Stimulated activated memory B cell treated with anti-CD40 and anti-IgM and Interleukin-4, amounts not matched to agents 10 μg/mL and 1 μg/mL and 100 μg/mL, for 72 hours (primary cell): ENCODE data around the gene EEF1AKMT2.

Experiments
- ATAC-seq: fragments of 150-1000 bp; cut with Tn5 transposase; 2 replicates; pipeline ENCODE4 v1.10.0; 2021
- H3K27ac Mint-ChIP-seq: one replicate; pipeline ENCODE4 v1.8.0; 2022; ENCODE audit warnings: mild to moderate bottlenecking, mixed read lengths
- H3K27me3 Mint-ChIP-seq: one replicate; pipeline ENCODE4 v1.8.0; 2022; ENCODE audit warnings: mixed read lengths
- H3K36me3 Mint-ChIP-seq: one replicate; pipeline ENCODE4 v1.8.0; 2022; ENCODE audit warnings: mixed read lengths
- H3K4me1 Mint-ChIP-seq: one replicate; pipeline ENCODE4 v1.8.0; 2022; ENCODE audit warnings: mixed read lengths
- H3K4me3 Mint-ChIP-seq: one replicate; pipeline ENCODE4 v1.8.0; 2022; ENCODE audit warnings: mild to moderate bottlenecking, moderate library complexity, mixed read lengths
- H3K9me3 Mint-ChIP-seq: one replicate; pipeline ENCODE4 v1.8.0; 2022; ENCODE audit warnings: mixed read lengths

Gene EEF1AKMT2

DNA sequence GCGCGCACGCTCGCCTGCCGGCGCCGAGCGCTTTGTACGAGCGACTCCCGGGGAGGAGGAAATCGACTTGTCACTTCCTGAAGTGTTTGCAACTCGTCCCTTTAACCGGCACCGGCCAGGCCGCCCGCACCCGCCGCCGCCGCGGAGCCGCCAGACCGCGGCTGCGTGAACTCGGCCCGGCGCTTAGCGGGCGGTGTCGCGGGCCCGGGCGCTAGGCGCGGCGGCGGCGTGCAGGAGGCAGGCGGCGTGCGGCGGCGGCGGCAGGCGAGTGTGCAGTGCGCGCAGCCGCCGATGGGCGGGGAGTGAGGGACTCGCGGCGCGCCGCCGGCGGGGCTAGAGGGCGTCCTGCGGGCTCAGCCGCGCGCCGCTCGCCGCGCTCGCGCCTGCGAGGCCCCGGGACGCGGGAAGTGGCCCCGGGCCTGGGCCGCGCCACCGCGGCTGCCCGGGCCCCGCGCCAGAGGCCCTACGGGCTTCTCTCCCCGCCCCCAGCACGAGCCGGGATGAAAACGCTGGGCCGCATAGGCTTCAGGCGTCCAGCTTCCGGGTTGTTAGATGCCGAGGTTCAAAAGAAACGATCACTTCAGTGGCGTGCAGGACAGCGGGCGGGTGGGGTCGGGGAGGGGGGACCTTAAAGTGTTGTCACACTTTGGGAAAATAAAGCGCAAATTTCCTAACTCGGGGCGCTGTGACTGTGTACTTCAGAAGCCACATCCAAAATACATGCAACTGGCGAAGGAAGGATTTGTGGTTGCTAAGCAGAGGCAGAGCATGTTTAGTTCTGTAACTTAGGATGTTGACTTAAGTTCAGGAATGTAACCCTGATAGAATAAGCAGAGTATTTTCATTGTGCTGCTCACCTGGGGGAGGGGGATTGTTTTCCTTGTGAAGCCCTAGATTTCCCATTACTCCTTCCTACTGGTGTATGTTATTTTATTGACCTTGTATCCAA, 47.3 kb downstream of the EEF1AKMT2 start, which contains the start of gene FAM53B:
Gene FAM53B, minus strand, starts transcription at position 277 of the 949 bp plus-strand sequence. CDS start 37,665 bp downstream, outside the sequence.
- no peaks in the 10 kb centered on the region for H3K27me3 Mint-ChIP-seq
- no peaks in the 10 kb centered on the region for H3K9me3 Mint-ChIP-seq
- peak within 1 kb of the TSS; percentile 100 for H3K4me3 Mint-ChIP-seq
- H3K4me1 Mint-ChIP-seq = peaks cover 42% of the 10 kb centered on the region
- peak within 1 kb of the TSS; percentile 98 for H3K27ac Mint-ChIP-seq
- peaks cover 8% of the 10 kb centered on the region for H3K36me3 Mint-ChIP-seq
- peak; percentile 85 for ATAC-seq

DNA sequence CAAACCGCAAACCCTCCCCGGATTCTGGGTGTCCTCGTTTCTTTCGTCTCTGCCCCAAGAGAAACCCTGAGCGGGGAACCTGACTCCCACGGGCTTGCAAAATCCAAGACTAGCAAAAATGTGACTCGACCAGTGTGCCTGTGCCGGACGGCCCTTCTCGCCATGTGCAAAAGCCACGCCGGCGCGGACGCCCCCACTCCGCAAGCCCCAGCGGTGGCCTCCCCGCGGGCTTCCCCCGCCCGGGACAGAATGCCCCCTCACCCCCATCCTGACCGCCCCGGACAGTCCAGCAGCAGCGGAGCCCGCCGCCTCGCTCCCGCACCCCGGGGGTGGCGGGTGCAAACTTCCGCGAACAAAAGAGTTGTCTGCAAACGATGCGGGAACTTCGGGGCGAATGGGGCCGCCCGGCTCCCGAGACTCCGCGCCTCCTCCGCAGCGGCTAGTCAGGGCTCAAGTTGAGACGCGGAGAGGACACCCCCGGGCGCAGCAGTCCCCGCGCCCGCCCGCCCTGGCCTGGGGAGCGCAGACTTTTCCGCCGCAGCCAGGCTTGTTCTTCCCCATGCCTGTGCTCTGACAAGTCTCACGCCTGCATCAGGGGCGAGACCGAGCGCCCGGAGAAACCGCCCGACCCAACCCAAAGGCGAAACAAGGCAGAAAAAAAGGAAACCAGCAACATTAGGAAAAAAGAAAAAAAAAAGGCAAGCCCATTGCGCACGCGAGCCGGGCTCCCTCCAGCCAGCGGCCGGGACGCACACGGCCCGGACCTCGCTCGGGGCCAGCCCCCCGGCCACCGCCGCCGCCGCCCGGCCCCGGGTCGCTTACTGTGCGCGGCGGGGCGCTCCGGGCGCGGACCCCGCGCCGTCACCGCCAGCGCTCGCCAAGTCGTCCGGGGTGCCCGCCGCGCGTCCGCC, 48.2 kb downstream of the EEF1AKMT2 start:
- ATAC-seq = peak; percentile 58
- Mint-ChIP-seq H3K27me3 (no peaks in the 10 kb centered on the region), H3K4me3 (peak overlapping the region; percentile 100), H3K4me1 (peaks cover 45% of the 10 kb centered on the region), H3K36me3 (peaks cover 12% of the 10 kb centered on the region), H3K9me3 (no peaks in the 10 kb centered on the region), H3K27ac (peak overlapping the region; percentile 98)

DNA sequence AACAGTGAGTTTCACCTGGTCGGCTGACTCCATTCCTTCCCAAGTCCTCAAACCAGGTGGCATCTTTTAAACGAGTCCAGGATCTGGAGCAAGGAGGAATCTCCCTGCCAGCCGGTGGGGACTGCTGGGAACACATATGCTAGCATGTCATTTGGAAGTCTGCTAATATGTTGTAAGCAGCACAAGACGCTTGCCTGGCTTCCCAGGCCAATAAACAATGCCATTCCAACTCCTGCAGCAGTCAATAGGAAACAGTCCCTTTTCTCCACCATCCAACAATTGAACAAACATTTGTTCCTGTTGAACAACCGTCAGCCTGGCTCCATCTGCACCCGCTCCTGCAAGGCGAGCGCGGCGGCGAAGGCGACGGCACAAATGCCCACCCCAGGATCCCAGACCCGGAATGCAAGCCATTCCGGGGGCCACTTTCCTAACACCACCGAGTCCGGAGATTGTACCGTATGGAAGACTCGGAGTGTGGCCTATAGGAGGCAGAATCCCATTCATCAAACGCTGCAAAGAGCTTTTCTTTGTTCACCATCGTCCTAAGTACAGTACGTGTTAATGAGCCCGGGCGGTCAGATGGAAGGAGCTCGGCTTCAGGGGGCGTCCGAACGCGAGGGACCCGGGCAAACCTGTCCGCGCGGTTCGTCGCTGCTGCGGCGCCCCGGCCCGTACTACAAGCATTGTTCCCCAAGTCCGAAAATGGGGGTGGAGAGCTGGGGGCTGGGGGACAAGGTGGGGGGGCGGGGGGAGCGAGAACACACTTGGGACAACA, 49.1 kb downstream of the EEF1AKMT2 start:
- no peaks in the 10 kb centered on the region for H3K27me3 Mint-ChIP-seq
- peaks cover 53% of the 10 kb centered on the region for H3K4me1 Mint-ChIP-seq
- peaks cover 12% of the 10 kb centered on the region for H3K36me3 Mint-ChIP-seq
- peak overlapping the region; percentile 98 for H3K27ac Mint-ChIP-seq
- no peak for ATAC-seq
- H3K4me3 Mint-ChIP-seq = peak overlapping the region; percentile 100
- H3K9me3 Mint-ChIP-seq = no peaks in the 10 kb centered on the region

DNA sequence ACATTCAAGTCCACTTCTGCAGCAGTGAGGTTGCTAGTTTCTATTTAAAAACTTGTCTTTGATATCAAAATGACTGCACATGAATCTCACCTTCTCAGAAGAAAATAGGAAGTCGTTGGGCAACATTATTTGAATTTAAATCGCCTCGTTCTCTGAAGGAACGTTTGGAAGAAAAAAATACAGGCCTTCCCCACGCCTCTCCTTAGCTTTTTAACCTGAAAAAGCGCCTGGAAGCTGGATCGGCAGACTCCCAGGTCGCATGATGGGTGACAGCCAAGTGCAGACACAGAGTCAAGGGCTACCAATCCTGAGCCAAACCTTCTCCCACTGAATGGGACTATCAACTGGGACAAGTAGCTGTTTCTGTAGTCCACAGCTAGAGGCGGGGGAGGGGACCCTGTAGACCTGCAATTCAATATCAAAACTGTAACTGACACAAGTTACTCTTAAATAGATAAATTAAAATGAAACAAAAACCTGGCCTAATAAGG, 49.7 kb downstream of the EEF1AKMT2 start:
- ATAC-seq = no peak
- H3K36me3 Mint-ChIP-seq = peaks cover 12% of the 10 kb centered on the region
- no peaks in the 10 kb centered on the region for H3K27me3 Mint-ChIP-seq
- peaks cover 60% of the 10 kb centered on the region for H3K4me1 Mint-ChIP-seq
- H3K27ac Mint-ChIP-seq = peak overlapping the region; percentile 98
- no peaks in the 10 kb centered on the region for H3K9me3 Mint-ChIP-seq
- peak overlapping the region; percentile 100 for H3K4me3 Mint-ChIP-seq

DNA sequence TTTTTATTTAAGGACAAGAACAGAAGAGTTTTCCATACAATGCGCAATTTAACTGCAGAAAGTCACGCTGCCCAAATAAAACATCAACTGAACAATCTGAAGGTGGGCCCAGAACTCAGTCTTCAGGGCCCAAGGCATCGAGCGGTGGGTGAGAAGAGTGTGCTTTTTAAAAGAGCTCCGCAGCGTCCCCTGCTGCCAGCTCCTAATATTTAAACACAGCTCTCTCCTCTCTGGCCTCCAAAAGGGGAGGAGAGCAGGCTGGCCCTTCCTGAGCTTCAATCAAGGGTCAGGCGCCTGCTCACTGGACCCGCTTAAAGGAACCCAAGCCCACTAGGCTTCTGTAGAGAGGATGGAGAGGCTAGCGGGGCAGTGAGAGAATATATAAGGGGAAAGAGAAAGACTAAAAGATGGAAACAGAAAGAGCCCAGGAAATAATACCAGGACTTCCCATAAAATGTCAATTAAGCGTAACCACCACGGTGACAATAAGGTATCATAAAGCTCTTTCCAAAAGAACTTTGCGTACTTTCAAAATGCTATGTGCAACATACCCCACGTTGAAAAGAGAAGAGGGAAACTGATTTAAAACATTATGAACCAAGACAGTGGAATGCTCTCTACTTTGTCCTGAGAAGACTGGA, 50.3 kb downstream of the EEF1AKMT2 start:
- peak; percentile 77 for ATAC-seq
- Mint-ChIP-seq H3K27ac (peak overlapping the region; percentile 98), H3K9me3 (no peaks in the 10 kb centered on the region), H3K36me3 (peaks cover 12% of the 10 kb centered on the region), H3K4me3 (peak overlapping the region; percentile 100), H3K4me1 (peaks cover 65% of the 10 kb centered on the region), H3K27me3 (no peaks in the 10 kb centered on the region)

DNA sequence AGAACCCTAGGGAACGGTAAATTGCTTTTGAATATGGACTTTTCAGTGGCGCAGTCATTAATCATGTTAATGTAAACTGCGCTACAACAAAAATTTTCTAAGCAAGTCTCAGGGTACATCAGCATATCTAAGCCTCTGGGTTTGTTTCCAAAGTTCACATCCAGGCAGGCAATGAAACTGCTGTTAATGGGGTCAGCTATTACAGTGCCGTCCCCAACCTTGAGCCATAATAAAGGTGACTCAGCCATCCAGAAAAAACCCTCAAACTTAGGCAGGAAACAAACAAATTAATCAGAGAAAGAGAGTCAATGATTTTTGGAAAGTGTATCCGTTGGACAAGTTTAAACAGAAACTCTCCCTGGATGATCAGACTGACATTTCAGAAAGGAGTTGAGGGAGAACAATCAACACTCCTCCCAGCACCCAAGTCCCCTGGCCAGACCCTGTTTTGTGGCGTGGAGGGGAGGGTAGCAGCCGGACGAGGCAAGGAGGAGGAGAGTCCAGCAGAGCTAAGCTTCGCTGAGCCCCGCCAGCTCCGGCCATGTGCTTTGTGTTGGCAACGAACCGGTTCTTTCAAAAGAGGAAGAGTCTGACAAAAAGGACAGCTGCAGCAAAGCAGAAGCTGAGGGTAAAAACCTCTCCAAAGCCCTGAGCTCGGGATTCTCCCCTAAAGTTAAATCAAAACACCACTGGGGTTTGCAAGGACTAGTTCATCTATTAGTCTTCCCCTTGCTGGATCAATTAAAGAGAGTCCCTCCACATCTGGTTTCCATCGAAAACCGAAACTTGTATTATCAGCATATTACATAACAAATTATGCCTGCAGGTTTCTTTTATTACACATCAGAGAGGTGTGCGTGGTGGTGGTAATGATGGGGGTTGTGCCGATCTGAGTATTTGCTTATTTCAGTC, 51.1 kb downstream of the EEF1AKMT2 start:
- H3K4me1 Mint-ChIP-seq = peaks cover 73% of the 10 kb centered on the region
- H3K36me3 Mint-ChIP-seq = peaks cover 12% of the 10 kb centered on the region
- peak overlapping the region; percentile 98 for H3K27ac Mint-ChIP-seq

DNA sequence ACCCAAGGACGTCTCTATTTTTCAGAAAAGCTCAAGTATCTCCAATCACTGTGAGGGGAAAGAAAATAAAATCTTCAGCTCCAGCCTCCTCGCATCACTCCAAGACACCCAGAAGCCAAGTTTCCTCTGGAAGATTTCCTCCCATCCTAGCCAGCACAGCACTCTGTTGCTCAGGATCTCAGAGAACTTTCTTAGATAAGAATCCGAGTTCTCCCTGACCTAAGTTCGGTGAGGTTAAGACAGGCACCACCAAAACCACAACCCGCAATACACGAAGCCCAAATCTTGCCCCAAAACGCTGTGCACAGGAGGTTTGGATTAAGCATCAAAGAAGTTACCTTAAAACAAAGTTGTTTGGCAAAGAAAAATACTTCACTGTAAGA, 51.7 kb downstream of the EEF1AKMT2 start:
- no peaks in the 10 kb centered on the region for H3K27me3 Mint-ChIP-seq

More for the DNA sequence above, 51.1 kb downstream of the EEF1AKMT2 start:
- Mint-ChIP-seq H3K4me3 (peak overlapping the region; percentile 100), H3K9me3 (no peaks in the 10 kb centered on the region), H3K27me3 (no peaks in the 10 kb centered on the region)
- ATAC-seq = peak; percentile 66

DNA sequence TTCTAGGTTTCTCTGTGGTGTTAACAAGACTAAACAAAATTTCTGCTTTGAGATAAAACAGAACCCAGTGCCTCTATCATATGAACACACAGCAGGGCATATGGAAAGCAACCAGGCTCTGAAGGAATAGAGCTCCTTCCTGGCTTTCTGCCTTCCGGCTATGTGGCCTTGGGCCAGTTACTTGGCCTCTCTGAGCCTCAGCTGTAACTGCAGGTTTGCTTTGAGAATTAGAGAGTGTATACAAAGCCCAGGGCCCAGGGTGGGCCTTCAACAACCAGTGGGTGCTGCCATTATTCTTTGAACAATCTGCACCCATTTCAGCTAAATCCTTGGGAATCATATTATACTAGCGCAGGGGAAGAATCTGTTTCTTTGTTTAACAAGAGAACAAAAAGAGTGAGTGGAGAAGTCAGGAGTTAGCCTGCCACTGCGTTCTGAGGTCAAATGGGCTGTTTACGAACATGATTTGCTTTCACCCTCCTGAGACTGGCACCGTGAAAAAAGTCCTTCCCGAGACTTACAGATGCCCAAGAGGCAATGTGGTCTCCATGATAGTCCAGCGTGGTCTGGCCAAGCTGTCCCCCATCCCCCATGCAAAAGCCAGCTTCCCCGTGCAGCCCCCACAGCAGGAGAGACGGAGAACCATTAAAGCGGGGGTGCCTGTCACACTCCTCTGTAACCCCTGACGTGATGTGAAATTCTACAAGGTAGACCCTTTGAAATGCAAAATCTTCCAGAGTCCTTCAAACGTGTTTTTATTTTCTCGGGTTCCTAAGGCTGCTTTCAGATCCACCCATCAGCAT, 52.4 kb downstream of the EEF1AKMT2 start:
- Mint-ChIP-seq H3K27ac (peak overlapping the region; percentile 98), H3K4me1 (peaks cover 86% of the 10 kb centered on the region), H3K27me3 (no peaks in the 10 kb centered on the region), H3K4me3 (peak overlapping the region; percentile 100), H3K9me3 (no peaks in the 10 kb centered on the region), H3K36me3 (peaks cover 12% of the 10 kb centered on the region)
- no peak for ATAC-seq

More for the DNA sequence above, 51.7 kb downstream of the EEF1AKMT2 start:
- Mint-ChIP-seq H3K9me3 (no peaks in the 10 kb centered on the region), H3K36me3 (peaks cover 12% of the 10 kb centered on the region), H3K4me1 (peaks cover 80% of the 10 kb centered on the region), H3K4me3 (peak overlapping the region; percentile 100), H3K27ac (peak overlapping the region; percentile 98)
- no peak for ATAC-seq

DNA sequence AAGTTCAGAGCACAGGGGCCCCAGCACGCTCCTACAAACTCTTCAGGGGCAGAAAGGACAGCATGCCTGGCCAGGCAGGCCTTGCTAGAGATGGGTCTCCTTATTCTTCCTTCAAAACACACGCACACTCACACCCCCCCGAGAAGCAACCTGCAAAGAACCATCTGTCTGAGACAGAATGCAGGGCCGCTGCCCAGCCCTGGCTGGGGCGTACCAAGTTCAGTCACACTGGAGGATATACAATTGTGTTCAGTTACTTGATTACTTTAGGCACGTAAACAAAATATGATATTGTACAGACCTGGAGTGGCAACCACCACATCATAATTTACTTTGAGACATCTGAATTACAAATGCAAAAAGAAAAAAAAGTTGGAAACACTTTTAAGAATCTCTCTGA, 53.2 kb downstream of the EEF1AKMT2 start:
- Mint-ChIP-seq H3K4me3 (peak overlapping the region; percentile 100), H3K27me3 (no peaks in the 10 kb centered on the region), H3K36me3 (peaks cover 12% of the 10 kb centered on the region), H3K27ac (peak overlapping the region; percentile 98), H3K4me1 (peaks cover 95% of the 10 kb centered on the region), H3K9me3 (no peaks in the 10 kb centered on the region)
- ATAC-seq = no peak

DNA sequence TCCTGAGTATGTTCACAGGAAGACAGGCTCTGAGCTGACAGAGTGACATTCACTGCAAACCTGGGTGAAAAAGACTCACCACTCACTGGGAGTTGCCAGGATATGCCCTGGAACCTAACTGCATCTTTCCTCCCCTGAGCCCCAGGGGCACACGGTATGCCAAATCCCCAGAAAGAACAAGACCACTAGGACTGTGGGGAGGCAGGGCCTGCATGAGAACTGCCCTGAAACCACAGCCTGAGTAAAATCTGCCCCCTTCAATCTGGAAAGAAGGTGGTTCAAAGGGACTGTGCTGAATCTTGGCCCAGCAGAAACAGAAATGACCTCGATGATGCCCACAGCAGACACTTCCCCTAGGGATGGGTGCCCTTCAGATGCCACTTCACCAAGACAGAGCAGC, 54.0 kb downstream of the EEF1AKMT2 start:
- Mint-ChIP-seq H3K27me3 (no peaks in the 10 kb centered on the region), H3K9me3 (no peaks in the 10 kb centered on the region), H3K27ac (peak overlapping the region; percentile 34), H3K36me3 (peaks cover 16% of the 10 kb centered on the region), H3K4me3 (peak overlapping the region; percentile 8), H3K4me1 (peaks cover 100% of the 10 kb centered on the region)
- ATAC-seq = no peak

DNA sequence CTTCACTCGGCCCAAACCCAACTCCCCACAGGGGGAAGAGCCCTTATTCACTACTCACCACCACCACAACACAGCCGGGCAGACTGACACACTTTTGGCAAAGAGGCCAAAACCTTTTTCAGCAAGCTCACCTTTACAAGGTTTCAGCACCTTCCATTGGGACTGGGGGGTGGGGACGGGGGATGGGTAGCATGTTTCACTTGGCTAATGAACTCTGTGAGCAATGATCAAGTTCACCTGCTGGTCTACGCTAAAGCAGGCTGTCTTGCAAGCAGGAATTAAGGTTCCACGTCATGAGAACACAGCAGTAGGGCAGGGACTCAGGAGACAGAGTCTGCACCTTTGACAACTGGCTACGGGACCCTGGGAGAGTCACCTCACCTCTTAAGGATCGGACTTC, 54.5 kb downstream of the EEF1AKMT2 start:
- Mint-ChIP-seq H3K27me3 (no peaks in the 10 kb centered on the region), H3K36me3 (peaks cover 19% of the 10 kb centered on the region), H3K27ac (peak overlapping the region; percentile 34), H3K9me3 (no peaks in the 10 kb centered on the region), H3K4me3 (no peak overlapping the region), H3K4me1 (peaks cover 100% of the 10 kb centered on the region)
- ATAC-seq = no peak

DNA sequence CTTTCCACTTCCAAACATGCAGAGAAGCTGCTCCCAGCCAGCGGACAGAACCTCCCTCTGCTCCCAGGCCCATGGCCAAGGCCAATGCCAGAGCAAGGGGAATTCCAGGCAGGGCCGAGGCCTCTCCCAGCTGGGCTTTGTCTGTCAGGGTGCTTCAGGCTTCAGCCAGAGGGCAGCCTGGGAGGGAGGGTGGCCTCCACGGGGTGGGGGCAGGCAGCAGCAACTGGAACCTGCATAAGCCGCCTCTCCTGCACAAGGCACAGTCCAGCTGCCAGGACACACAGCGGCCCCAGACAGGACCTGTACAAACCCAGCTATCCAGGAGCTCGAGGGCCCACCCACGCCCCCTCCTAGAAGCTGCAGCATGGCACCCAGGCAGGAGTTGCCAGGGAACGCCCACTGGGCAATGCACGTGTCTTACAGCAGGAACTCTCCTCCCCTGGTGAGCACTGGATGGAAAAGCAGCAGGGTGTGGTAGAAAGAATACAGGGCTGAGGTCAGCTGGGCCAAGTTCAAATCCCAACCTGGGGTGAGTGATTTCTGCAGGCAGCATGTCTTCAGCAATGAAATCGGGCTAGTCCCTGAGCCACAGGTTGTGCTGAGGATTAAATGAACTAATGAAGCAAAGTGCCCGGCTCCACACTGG, 55.1 kb downstream of the EEF1AKMT2 start:
- Mint-ChIP-seq H3K27ac (peak overlapping the region; percentile 96), H3K9me3 (no peaks in the 10 kb centered on the region), H3K36me3 (peaks cover 24% of the 10 kb centered on the region), H3K27me3 (no peaks in the 10 kb centered on the region), H3K4me1 (peaks cover 100% of the 10 kb centered on the region), H3K4me3 (no peak overlapping the region)
- no peak for ATAC-seq
